Psoas muscle (tissue), 8 donors: Measurements from ENCODE around the gene CYP2W1. TPM values are rescaled to one million over a fixed set of nuclear protein-coding genes. Genes with fewer than 3 reads are reported as not detected.

Source experiments
- ATAC-seq, 4 donors: fragments of 200-7000 bp; cut with Tn5 transposase; one replicate each; pipeline ENCODE4 v1.9.1; 2020; ENCODE audit warnings: moderate library complexity in 3 of 4, mild to moderate bottlenecking in 2 of 4
- DNase-seq, 2 donors: peaks; one replicate each; pipeline ENCODE4 v3.0.0-alpha.2; 2020
- H3K27ac ChIP-seq: fragments of 200-600 bp; one replicate; pipeline ENCODE4 v1.8.0; 2022
- H3K27me3 ChIP-seq, 3 donors: fragments of 200-600 bp in 1 of 3; one replicate each; pipeline versions ENCODE4 v1.6.1 to v1.8.0; 2013 to 2022; ENCODE audit warnings: low read length in 2 of 3, mild to moderate bottlenecking in 2 of 3, moderate library complexity in 1 of 3; ENCODE audit not compliant: insufficient read depth in 3 of 3
- H3K36me3 ChIP-seq, 2 donors: fragments of 200-600 bp in 1 of 2; one replicate each; pipeline versions ENCODE4 v1.6.1 to v1.8.0; 2013 to 2022; ENCODE audit warnings: low read depth in 1 of 2, mild to moderate bottlenecking in 1 of 2, moderate library complexity in 1 of 2; ENCODE audit not compliant: insufficient read depth in 1 of 2
- H3K4me1 ChIP-seq: fragments of 200-600 bp; one replicate; pipeline ENCODE4 v1.8.0; 2022
- H3K4me3 ChIP-seq: fragments of 200-600 bp; one replicate; pipeline ENCODE4 v1.8.0; 2022; ENCODE audit warnings: mild to moderate bottlenecking
- H3K9me3 ChIP-seq: fragments of 200-600 bp; one replicate; pipeline ENCODE4 v1.8.0; 2022
- WGBS, 3 donors: extraction: QIAGEN DNeasy Blood & Tissue Kit; methylation state at CpG; one replicate each; pipeline versions ENCODE4 v1.1.6 to v1.1.7; 2013; 5-methylcytosine and 5-hydroxymethylcytosine counted together
- intact Hi-C, 2 donors: fragments of 100-400 bp; cut with DNase I; formaldehyde crosslinking; loops; one replicate each; pipeline versions ENCODE4 v1.11.0 to v1.14.2; 2022
- polyA plus RNA-seq, 3 donors: library from polyadenylated mRNA; stranded (reverse); fragments of 200-250 nt; gene quantifications; one replicate each; pipeline ENCODE4 v1.2.3, GENCODE V29; 2013
- total RNA-seq, 4 donors: library from RNA; stranded (reverse); fragmentation: NEBNext Ultra II Directional in 2 of 4; extraction: Animal tissue kit (Norgen Biotek cat#: 25700) in 2 of 4; gene quantifications; one replicate each; pipeline versions ENCODE4 v1.2.1 to v1.2.4, GENCODE V29; 2021 to 2023
- TF ChIP-seq, protein P1 (sequence below): fragments of 200-600 bp; IDR thresholded peaks from one replicate; pipeline ENCODE4 v1.8.0; 2022; ENCODE audit warnings: antibody characterized with exemption
- donor health status: healthy with polysubstance abuse.
- donor health status: DM: no; HTN: no; CAD: no; lungs with moderate emphysema.
- donor health status: Bipolar disorder and iron deficiency.
- donor health status: healthy.
- donor health status: DM: yes; HTN: yes; CAD: no.
- donor health status: DM: no; HTN: no; CAD: no.
- donor health status: DM: no; HTN: no; CAD: no.
- donor health status: DM: yes; HTN: yes; CAD: no.

Gene CYP2W1
- total and polyA plus RNA-seq, 7 donors, result not detected

DNA sequence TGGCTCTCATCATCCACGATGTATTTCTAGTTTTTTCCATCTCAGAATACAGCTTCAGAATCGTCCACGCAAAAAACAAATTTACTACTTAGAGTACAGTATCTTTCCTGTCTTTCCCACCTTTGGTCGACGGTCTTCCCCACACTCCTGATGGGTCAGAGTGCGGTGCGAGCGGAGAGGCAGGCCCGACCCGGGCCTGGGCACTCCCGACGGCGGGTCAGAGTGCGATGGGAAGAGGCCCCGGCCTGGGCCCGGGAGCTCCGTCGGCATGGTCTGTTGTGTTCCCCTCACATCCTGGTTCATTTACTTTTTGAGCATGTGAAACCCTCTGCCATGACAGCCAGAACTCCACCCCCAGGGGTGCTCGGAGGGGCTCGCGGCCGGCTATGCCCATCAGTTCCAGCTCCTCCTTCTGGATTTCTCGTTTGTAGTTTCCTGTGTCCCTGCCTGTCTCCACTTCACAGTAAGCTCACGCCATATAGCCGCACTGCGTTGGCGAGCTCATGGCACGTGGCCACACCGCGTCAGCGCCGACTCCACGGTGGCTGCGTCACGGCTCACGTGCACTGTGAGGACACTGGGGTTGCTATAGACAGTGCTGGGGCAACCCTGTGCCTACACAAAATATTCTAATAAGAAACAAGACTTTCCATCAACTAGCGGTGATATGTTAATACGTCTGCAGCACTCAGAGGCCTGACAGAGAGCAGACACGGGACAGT lies 15.5 kb upstream of the CYP2W1 start:
- Histone ChIP-seq H3K4me3 (no peak overlapping the region), H3K27me3 (peaks cover 0 to 3% (median 0%) of the 10 kb centered on the region in 3 donors), H3K4me1 (peaks cover 31% of the 10 kb centered on the region), H3K9me3 (no peaks in the 10 kb centered on the region), H3K36me3 (peaks cover 0 to 58% of the 10 kb centered on the region in 2 donors), H3K27ac (no peak overlapping the region)
- ATAC-seq, result no peak
- intact Hi-C loops, result no loop called here
- WGBS, 3 donors, result 85 to 88% (median 86%) methylated on average over 39 of the region's 39 CpGs
- DNase-seq, result no peak
- TF ChIP-seq, protein P1, sequence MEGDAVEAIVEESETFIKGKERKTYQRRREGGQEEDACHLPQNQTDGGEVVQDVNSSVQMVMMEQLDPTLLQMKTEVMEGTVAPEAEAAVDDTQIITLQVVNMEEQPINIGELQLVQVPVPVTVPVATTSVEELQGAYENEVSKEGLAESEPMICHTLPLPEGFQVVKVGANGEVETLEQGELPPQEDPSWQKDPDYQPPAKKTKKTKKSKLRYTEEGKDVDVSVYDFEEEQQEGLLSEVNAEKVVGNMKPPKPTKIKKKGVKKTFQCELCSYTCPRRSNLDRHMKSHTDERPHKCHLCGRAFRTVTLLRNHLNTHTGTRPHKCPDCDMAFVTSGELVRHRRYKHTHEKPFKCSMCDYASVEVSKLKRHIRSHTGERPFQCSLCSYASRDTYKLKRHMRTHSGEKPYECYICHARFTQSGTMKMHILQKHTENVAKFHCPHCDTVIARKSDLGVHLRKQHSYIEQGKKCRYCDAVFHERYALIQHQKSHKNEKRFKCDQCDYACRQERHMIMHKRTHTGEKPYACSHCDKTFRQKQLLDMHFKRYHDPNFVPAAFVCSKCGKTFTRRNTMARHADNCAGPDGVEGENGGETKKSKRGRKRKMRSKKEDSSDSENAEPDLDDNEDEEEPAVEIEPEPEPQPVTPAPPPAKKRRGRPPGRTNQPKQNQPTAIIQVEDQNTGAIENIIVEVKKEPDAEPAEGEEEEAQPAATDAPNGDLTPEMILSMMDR, result no peak

- WGBS, 3 donors, result 65 to 83% (median 72%) methylated on average over 24 of the region's 24 CpGs
- intact Hi-C loops, result no loop called here
- H3K27ac ChIP-seq, result no peak overlapping the region
- H3K9me3 ChIP-seq, result no peaks in the 10 kb centered on the region
- H3K36me3 ChIP-seq, result peaks cover 0 to 68% of the 10 kb centered on the region in 2 donors
- no peak overlapping the region for H3K4me3 ChIP-seq
- DNase-seq (no peak), ATAC-seq (no peak)
- peaks cover 38% of the 10 kb centered on the region for H3K4me1 ChIP-seq
- peaks cover 0 to 3% (median 0%) of the 10 kb centered on the region in 3 donors for H3K27me3 ChIP-seq
- TF ChIP-seq, protein P1, result no peak
These were observed 14.5 kb upstream of the CYP2W1 start for GRCh38 chr7:968205-969105.

- WGBS, 3 donors, result 89 to 96% (median 91%) methylated on average over 11 of the region's 11 CpGs
- intact Hi-C loops, result no loop called here
- no peak overlapping the region for H3K27ac ChIP-seq
These were observed 13.6 kb upstream of the CYP2W1 start for GRCh38 chr7:969403-969802.

GRCh38 chr7:970744-971143 lies 12.2 kb upstream of the CYP2W1 start:
- WGBS, 3 donors, result 54 to 66% (median 61%) methylated on average over 6 of the region's 6 CpGs
- peaks cover 31% of the 10 kb centered on the region for H3K4me1 ChIP-seq
- H3K36me3 ChIP-seq, result peaks cover 0 to 68% of the 10 kb centered on the region in 2 donors
- H3K9me3 ChIP-seq, result no peaks in the 10 kb centered on the region
- intact Hi-C loops, result no loop called here
- no peak for ATAC-seq
- no peak overlapping the region for H3K27ac ChIP-seq
- H3K4me3 ChIP-seq, result no peak overlapping the region
- no peaks in the 10 kb centered on the region for H3K27me3 ChIP-seq
- TF ChIP-seq, protein P1, result no peak
- DNase-seq, result no peak

More at GRCh38 chr7:969403-969802, 13.6 kb upstream of the CYP2W1 start:
- no peak overlapping the region for H3K4me3 ChIP-seq
- no peak for DNase-seq
- ATAC-seq, result no peak
- no peaks in the 10 kb centered on the region for H3K27me3 ChIP-seq
- TF ChIP-seq, protein P1, result no peak
- peaks cover 0 to 68% of the 10 kb centered on the region in 2 donors for H3K36me3 ChIP-seq
- no peaks in the 10 kb centered on the region for H3K9me3 ChIP-seq
- H3K4me1 ChIP-seq, result peaks cover 43% of the 10 kb centered on the region
